Gastrocnemius medialis (tissue), 4 donors: ENCODE results near the gene SPATA32. TPM values are rescaled to one million over a fixed set of nuclear protein-coding genes. Genes with fewer than 3 reads are reported as not detected.

Experiments used
- ATAC-seq, 2 donors: fragments of 150-250 bp; one replicate each; pipeline ENCODE4 v1.9.1; 2016
- DNase-seq, 2 donors: peaks; one replicate each; pipeline ENCODE4 v3.0.0-alpha.2; 2019
- H3K27ac ChIP-seq, 4 donors: fragments of 200-600 bp; sonication (generic); 1 replicate in 1 of 4; 2 replicates in 3 of 4; pipeline ENCODE4 v1.5.1; 2016 to 2018; ENCODE audit warnings: mild to moderate bottlenecking in 2 of 4, moderate library complexity in 1 of 4
- H3K27me3 ChIP-seq, 3 donors: fragments of 200-600 bp; sonication (generic) in 2 of 3; 1 replicate in 1 of 3; 2 replicates in 2 of 3; pipeline versions ENCODE4 v1.5.1 to v1.6.0; 2016 to 2019; ENCODE audit warnings: mild to moderate bottlenecking in 1 of 3, moderate library complexity in 1 of 3
- H3K36me3 ChIP-seq, 2 donors: fragments of 200-600 bp; sonication (generic) in 1 of 2; one replicate each; pipeline ENCODE4 v1.5.1; 2017 to 2018
- H3K4me1 ChIP-seq, 2 donors: fragments of 200-600 bp; sonication (generic) in 1 of 2; one replicate each; pipeline ENCODE4 v1.5.1; 2016 to 2017; ENCODE audit warnings: mild to moderate bottlenecking in 2 of 2
- H3K4me3 ChIP-seq, 4 donors: fragments of 200-600 bp; sonication (generic) in 3 of 4; 1 replicate in 1 of 4; 2 replicates in 3 of 4; pipeline ENCODE4 v1.5.1; 2016 to 2019; ENCODE audit warnings: mild to moderate bottlenecking in 2 of 4
- H3K9me3 ChIP-seq, 3 donors: fragments of 200-600 bp; sonication (generic) in 2 of 3; 1 replicate in 1 of 3; 2 replicates in 2 of 3; pipeline ENCODE4 v1.5.1; 2016 to 2019
- POLR2A ChIP-seq, 2 donors: fragments of 450-650 bp; IDR thresholded peaks; one replicate each; pipeline ENCODE4 v1.6.1; 2017; ENCODE audit warnings: antibody characterized with exemption in 2 of 2, mild to moderate bottlenecking in 2 of 2, moderate library complexity in 2 of 2
- in situ Hi-C, 4 donors: fragments of 200-750 bp; cut with MboI; loops; one replicate each; pipeline versions ENCODE4 v1.15.0 to v1.8.0; 2017; ENCODE audit warnings: low sequenced_read_pairs in 4 of 4
- intact Hi-C: fragments of 100-400 bp; cut with DNase I; formaldehyde crosslinking; loops from one replicate; pipeline ENCODE4 v1.15.1; 2023; ENCODE audit warnings: low total_unique reads
- total RNA-seq, 4 donors: library from RNA; depleted of rRNA; stranded (reverse); fragments of >200 nt; gene quantifications; one replicate each; pipeline versions ENCODE4 v1.1.0 to v1.2.3, GENCODE V29; 2016
- TF ChIP-seq, protein P1 (sequence below), 5 experiments: fragments of 450-650 bp in 3 of 5; fragments of 200-600 bp in 2 of 5; sonication (generic) in 2 of 5; IDR thresholded peaks in 4 of 5; conservative IDR thresholded peaks in 1 of 5; 1 replicate in 4 of 5; 2 replicates in 1 of 5; pipeline ENCODE4 v1.5.1; 2016 to 2019; ENCODE audit warnings: antibody characterized with exemption in 5 of 5, mild to moderate bottlenecking in 3 of 5, moderate library complexity in 3 of 5

Gene SPATA32
- total RNA-seq, 4 donors from 2014 or later: not detected

DNA sequence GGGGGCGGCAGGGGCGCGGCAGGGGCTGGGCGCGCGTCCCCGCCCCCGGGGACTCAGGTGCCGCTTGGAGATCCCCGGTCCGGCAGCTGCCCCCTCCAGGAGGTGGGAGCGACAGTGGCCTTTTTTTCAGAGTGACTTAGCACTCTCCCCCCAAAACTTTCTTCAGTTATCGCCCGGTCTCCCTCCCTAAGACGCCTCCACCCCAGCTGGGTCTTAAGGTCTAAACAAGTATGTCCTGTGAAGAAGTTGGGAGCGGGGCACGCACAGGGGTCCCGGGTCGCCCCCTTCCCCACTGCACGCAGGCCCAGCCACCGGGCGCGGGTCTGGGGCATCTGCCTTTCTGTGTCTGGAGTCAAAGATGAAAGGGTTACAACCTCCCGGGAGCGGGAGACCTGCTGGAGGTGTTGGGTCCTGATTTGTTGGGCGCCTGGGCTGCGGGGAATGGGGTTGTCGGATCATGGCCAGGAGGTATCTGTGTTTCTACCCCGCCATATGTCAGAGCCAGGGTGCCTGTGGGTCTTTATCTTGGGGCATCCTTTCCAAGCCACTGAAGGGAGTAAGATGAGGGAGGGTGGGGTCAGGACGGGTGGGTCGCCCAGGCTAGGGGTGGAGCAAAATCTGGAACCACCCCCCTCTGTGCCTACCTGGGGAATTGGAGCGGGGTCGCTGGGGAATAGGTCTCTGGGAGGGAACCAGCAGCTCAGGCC, 39.5 kb downstream of the SPATA32 start:
- Histone ChIP-seq H3K27me3 (peaks cover 0 to 4% (median 0%) of the 10 kb centered on the region in 3 donors), H3K4me3 (peak overlapping the region; percentile 43 to 58 (median 48)), H3K9me3 (no peaks in the 10 kb centered on the region), H3K36me3 (no peaks in the 10 kb centered on the region), H3K4me1 (peaks cover 14% of the 10 kb centered on the region in 2 donors), H3K27ac (peak overlapping the region; percentile 51 to 65 (median 59))
- DNase-seq (no peak), ATAC-seq (no peak)
- intact Hi-C loops (no loop called here), in situ Hi-C loops (loop anchor here in 2 of 4 donors (10.0 to 25.0 kb wide), 2 partner anchors 102 to 615 kb away; partner anchors contain the start of gene SPPL2C (in 1 of the 2))
- TF ChIP-seq, protein P1, sequence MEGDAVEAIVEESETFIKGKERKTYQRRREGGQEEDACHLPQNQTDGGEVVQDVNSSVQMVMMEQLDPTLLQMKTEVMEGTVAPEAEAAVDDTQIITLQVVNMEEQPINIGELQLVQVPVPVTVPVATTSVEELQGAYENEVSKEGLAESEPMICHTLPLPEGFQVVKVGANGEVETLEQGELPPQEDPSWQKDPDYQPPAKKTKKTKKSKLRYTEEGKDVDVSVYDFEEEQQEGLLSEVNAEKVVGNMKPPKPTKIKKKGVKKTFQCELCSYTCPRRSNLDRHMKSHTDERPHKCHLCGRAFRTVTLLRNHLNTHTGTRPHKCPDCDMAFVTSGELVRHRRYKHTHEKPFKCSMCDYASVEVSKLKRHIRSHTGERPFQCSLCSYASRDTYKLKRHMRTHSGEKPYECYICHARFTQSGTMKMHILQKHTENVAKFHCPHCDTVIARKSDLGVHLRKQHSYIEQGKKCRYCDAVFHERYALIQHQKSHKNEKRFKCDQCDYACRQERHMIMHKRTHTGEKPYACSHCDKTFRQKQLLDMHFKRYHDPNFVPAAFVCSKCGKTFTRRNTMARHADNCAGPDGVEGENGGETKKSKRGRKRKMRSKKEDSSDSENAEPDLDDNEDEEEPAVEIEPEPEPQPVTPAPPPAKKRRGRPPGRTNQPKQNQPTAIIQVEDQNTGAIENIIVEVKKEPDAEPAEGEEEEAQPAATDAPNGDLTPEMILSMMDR (IDR thresholded peaks at IDR 0.05 in 4 of 5, conservative IDR thresholded peaks at IDR 0.05 in 1 of 5): no peak
- no peak for TF ChIP-seq POLR2A (IDR thresholded peaks at IDR 0.05)

DNA sequence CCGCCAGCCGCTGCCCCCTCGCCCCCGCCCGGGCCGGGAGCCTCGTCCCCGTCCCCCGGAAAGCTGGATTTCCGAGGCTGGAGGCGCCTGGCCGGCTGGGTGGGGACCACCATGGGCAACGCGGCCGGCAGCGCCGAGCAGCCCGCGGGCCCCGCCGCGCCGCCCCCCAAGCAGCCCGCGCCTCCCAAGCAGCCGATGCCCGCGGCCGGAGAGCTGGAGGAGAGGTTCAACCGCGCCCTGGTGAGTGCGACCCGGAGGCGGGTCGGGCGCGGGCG, 39.9 kb downstream of the SPATA32 start:
- H3K4me1 ChIP-seq: peaks cover 14% of the 10 kb centered on the region in 2 donors
- no peak for TF ChIP-seq POLR2A (IDR thresholded peaks at IDR 0.05)
- TF ChIP-seq, protein P1 (IDR thresholded peaks at IDR 0.05 in 4 of 5, conservative IDR thresholded peaks at IDR 0.05 in 1 of 5): no peak
- peaks cover 0 to 4% (median 0%) of the 10 kb centered on the region in 3 donors for H3K27me3 ChIP-seq
- DNase-seq (no peak), ATAC-seq (no peak)
- peak overlapping the region; percentile 43 to 58 (median 48) for H3K4me3 ChIP-seq
- in situ Hi-C loops (loop anchor here in 2 of 4 donors (10.0 to 25.0 kb wide), 2 partner anchors 103 to 615 kb away; partner anchors contain the start of gene SPPL2C (in 1 of the 2)), intact Hi-C loops (no loop called here)
- H3K36me3 ChIP-seq: no peaks in the 10 kb centered on the region
- H3K9me3 ChIP-seq: no peaks in the 10 kb centered on the region
- H3K27ac ChIP-seq: peak overlapping the region; percentile 51 to 65 (median 59)

GRCh38 chr17:45221081-45222013, 40.5 kb downstream of the SPATA32 start, which contains the start of gene FMNL1:
TSS of gene FMNL1 (plus strand) at chr17:45221885. CDS start at chr17:45222125, 240 bp downstream.
- Histone ChIP-seq H3K36me3 (no peaks in the 10 kb centered on the region), H3K9me3 (no peaks in the 10 kb centered on the region), H3K27me3 (peaks cover 0 to 4% (median 0%) of the 10 kb centered on the region in 3 donors), H3K4me1 (peaks cover 9 to 10% of the 10 kb centered on the region in 2 donors), H3K4me3 (peak within 1 kb of the TSS; percentile 43 to 58 (median 52)), H3K27ac (peak within 1 kb of the TSS; percentile 51 to 65 (median 59))
- ATAC-seq (peak in 1 of 2 donors; percentile 11), DNase-seq (no peak)
- in situ Hi-C loops: loop anchor here in 2 of 4 donors (10.0 to 25.0 kb wide), 2 partner anchors 103 to 616 kb away; partner anchors contain the start of gene SPPL2C (in 1 of the 2)
- intact Hi-C loops: no loop called here
- TF ChIP-seq POLR2A (IDR thresholded peaks at IDR 0.05): peak in 1 of 2 donors; percentile 27
- TF ChIP-seq, protein P1 (IDR thresholded peaks at IDR 0.05 in 4 of 5, conservative IDR thresholded peaks at IDR 0.05 in 1 of 5): no peak

- ATAC-seq (no peak), DNase-seq (no peak)
- TF ChIP-seq POLR2A (IDR thresholded peaks at IDR 0.05): no peak
- TF ChIP-seq, protein P1 (IDR thresholded peaks at IDR 0.05 in 4 of 5, conservative IDR thresholded peaks at IDR 0.05 in 1 of 5): no peak
- H3K27me3 ChIP-seq: peaks cover 0 to 4% (median 0%) of the 10 kb centered on the region in 3 donors
- H3K36me3 ChIP-seq: no peaks in the 10 kb centered on the region
- H3K4me3 ChIP-seq: no peak overlapping the region
- peaks cover 5 to 9% of the 10 kb centered on the region in 2 donors for H3K4me1 ChIP-seq
- H3K27ac ChIP-seq: no peak overlapping the region
- in situ Hi-C loops (loop anchor here in 2 of 4 donors (10.0 to 25.0 kb wide), 2 partner anchors 105 to 617 kb away; partner anchors contain the start of gene SPPL2C (in 1 of the 2)), intact Hi-C loops (no loop called here)
- no peaks in the 10 kb centered on the region for H3K9me3 ChIP-seq
These were observed 41.8 kb downstream of the SPATA32 start for GRCh38 chr17:45220079-45220478.
